ENCODE results near the gene DENND1B.
A peak's percentile ranks its signal among the peaks of the same experiment; 100 is the strongest.
"Not testable (repeated sequence)": the region's sequence is repeated elsewhere in the genome, so short reads cannot be mapped to it uniquely, and the experiment has no call there.

The DENND1B gene

DNA sequence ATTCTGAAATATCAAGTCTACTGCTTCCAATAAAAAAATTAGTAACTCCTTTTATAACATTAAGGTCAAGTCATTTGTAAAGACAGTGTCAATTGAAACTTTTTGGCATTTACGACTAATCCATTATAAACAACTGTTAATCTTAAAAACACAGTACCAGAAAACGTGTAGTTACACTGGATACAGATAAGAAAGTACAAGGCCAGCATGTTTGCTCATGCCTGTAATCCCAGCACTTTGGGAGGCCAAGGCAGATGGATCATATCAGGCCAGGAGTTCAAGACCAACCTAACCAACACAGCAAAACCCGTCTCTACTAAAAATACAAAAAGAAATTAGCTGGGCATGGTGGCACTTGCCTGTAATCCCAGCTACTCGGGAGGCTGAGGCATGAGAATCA lies 29.4 kb downstream of the DENND1B start:
- DNase-seq (ENCODE audit: low read depth) = no peak

DNA sequence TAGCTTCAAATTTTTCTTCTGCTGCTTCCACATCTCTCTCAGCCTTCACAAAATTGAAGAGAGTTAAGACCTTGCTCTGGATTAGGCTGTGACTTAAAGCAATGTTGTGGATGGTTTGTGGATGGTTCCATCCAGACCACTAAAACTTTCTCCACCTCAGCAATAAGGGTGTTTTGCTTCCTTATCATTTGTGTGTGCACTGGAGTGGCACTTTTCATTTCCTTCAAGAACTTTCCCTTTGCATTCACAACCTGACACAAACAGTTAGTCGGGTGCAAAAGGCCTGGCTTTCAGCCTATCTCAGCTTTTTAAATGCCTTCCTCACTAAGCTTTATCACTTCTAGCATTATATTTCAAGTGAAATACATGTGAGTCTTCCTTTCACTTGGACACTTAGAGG lies 30.3 kb downstream of the DENND1B start:
- no peak for DNase-seq (ENCODE audit: low read depth)

DNA sequence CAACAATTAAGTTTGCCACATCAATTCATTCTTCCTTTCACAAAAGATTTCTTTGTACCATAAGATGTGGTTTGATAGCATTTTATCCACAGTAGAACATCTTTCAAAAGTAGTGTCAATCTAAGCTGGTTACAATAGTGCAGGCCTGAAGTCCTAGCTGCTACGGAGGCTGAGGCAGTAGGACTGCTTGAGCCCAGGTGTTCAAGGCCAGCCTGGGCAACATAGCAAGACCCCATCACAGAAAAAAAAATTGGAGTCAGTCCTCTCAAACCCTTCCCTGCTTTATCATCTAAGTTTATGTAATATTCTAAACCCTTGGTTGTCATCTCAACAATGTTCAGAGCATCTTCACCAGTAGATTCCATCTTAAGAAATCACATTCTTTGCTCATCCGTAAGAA lies 31.7 kb downstream of the DENND1B start:
- no peak for DNase-seq (ENCODE audit: low read depth)

DNA sequence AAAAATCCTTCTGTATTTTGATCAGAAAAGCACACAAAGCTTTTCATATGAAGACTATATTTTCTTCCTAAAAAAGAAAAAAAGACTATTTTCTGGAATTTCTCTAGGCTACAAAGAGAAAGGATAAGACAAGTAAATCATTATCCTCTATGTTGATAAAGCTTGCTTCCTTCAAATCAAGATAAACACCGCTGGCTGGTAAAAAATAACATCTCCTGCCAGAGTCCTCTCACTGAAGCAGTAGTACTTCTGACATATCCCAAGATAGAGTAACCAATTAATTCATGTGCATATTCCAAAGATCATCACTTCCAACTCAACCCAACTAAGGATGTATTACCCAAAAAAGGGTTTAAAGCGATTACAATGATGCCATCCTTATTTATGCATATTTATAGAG lies 34.3 kb downstream of the DENND1B start:
- DNase-seq (ENCODE audit: low read depth) = no peak

DNA sequence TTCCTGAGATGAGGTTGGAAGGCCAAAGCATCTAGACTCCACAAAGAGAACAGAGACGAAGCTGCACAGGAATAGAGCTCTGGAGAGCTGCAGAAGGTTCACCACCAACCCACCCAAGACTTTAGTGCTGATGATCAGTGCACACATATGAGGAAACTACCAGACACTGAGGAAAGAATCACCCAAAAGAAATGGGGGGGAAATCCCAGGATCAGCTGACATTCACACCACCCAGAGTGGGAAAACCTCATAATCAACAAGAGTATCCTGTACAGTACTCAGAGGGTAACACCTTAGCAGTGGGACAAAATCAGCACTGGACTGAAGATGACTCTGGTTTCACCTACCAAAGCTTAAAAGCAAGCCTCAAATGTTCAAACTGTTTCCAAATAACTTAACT lies 36.4 kb downstream of the DENND1B start:
- DNase-seq (ENCODE audit: low read depth) = no peak

DNA sequence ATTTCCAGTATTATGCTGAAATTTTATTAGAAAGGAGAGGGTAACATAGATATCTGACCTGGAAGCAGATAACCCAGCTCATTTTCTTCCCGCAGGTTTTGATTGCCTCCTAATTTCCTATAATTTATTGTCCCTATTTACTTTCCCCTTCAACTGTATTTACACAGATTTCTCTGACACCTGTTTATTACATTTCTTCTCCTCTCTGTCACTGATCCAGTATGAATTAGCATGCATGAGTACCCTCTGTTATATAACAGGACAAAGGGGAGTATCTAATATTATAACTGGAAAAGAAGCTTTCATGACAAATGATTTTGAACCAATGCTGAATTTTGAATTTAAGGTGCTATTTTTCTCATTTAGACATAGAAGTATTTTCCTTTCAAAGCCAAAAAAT lies 37.4 kb downstream of the DENND1B start:
- no peak for DNase-seq (ENCODE audit: low read depth)

DNA sequence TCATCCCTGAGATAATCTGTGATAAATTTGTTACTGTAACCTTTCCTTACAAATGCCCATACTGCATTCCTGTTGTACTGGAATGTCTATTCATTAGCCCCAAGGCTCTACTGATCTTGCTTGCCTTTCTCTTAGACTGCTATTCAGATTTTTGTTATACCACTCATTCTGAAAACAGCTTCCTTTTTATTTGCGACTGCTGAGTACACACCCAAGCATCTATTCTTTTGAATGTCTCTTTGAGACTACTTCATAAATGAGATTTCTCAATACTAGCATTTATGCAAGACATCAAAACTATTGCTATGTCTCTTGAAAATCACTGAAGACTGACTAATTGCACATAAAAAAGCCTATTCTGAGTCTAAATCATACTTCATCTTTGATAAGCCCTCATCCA lies 38.6 kb downstream of the DENND1B start:
- DNase-seq (ENCODE audit: low read depth) = no peak

DNA sequence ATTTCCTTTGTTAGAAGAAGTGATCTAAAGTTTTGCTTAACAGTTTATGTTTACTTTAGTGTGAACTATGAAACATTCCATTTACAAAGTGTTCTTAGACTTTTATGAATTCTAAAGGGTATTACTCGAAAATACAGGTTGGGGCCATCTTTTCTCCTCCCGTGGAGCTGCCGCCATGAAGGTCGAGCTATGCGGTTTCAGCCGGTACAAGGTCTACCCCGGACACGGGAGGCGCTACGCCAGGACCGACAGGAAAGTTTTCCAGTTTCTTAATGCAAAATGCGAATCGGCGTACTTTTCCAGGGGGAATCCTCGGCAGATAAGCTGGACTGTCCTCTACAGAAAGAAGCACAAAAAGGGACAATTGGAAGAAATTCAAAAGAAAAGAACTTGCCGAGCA lies 39.8 kb downstream of the DENND1B start:
- DNase-seq (ENCODE audit: low read depth) = no peak

DNA sequence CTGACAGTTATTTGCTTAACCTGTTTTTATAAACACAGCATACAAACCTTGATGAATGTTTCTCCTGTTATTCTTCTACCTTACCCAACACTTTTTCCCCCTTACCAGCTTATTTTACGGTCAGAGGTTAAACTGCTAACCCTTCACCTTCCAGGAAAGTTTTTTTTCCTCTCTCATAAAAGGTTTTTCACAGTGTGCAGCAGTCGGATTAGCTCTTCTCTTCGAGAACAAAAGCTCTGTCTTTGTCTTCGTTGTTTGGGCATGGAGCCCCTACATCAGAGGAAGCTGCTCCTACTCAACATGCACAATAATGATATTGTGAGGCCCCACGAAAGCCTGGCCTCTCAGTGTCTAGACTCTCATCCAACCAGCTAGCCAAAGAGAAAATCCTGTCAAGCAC lies 42.0 kb downstream of the DENND1B start:
- no peak for DNase-seq (ENCODE audit: low read depth)

DNA sequence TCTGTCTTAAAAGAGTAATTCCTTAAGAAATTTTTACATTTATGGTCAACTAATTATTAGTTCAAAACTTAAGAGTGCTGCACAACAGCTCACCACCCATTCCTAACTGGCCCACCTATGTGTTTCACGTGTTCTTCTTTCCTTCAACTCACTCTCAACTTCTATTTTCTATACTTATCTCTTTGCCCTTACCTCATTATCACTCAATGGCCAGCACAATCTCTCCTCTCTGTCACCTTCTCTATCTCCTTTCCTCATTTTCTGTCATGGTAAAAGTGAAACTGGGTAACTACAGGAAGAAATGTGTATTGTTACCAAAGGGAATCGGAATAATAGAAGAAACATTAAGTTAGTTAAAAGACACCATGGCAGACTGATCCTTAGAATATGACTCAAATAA lies 43.1 kb downstream of the DENND1B start:
- no peak for DNase-seq (ENCODE audit: low read depth)

DNA sequence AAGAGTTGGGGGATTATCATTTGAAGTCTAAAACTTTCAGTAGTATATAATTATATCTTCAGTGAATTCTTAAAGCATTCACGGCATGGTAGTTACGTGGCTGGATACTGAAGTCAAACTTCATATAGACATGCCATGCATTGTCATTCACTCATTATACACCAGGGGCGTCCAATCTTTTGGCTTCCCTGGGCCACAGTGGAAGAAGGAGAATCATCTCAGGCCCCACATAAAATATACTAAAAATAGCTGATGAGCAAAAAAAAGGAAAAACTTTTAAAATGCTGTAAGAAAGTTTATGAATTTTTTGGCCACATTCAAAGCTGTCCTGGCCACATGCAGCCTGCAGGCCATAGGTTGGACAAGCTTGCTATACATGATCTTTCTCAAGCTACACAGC lies 43.8 kb downstream of the DENND1B start:
- no peak for DNase-seq (ENCODE audit: low read depth)

DNA sequence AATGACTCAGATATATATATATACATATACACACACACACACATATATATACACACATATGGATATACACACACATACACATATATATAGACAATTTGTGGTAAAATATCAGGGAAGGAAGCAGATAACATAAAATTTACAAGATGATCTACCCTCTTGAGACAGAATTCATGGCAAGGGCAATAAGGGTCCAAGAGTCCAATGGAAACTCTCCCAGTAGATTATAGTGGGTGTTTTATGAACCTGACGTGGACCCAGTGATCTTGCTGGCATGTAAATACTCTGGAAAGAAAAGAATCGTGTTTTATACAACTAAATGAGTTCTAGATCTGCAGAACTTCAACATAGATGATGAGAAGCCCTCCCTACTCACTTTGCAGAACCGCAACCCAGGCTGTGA lies 49.3 kb downstream of the DENND1B start:
- DNase-seq (ENCODE audit: low read depth) = no peak

DNA sequence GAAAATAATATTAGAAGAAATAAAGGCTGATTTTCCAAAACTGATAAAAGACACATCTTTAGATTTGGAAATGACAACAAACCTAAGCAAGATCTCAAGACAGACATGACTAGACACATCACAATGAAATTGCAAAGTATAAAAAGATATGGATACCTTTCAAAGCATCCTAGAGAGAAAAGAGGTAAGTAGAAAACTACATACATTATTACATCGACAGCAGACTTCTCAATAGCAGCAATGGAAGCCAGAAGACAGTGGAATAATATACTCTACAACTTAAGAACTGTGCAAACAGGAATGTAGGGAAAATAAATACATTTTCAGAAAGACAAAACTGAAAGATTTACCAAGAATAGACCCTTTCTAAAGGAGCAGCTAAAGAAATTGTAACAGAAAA lies 50.2 kb downstream of the DENND1B start:
- DNase-seq (ENCODE audit: low read depth) = no peak

DNA sequence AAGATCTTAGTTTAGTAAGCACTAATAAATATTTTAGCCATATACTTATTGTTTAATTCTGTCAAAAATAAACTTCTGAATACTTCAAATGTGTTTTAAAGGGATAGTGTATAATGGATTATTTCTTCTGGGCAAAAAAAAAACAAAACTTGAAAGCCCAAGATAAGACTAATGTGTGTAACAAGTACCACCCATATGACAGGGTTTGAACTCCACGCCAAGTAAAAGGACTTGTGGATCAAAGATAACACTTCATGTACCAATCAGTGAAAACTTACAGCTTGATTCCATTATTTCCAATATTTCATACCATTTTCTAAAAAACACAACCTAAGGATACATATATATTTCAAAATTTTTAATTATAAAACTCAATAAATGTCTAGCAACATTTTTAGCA lies 59.5 kb downstream of the DENND1B start:
- no peak for DNase-seq (ENCODE audit: low read depth)

DNA sequence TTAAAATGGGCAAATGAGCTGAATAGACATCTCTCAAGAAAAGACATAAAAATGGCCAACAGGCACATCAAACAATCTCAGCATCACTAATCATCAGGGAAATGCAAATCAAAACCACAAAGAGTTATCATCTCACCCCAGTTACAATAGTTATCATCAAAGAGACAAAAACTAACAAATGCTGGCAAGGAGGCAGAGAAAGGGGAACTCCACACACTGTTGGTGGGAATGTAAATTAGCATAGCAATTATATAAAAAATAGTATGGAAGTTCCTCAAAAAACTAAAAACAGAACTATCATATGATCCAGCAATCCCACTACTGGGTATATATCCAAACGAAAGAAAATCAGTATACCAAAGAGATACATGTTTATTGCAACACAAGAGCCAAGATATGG lies 68.7 kb downstream of the DENND1B start:
- no peak for DNase-seq (ENCODE audit: low read depth)

DNA sequence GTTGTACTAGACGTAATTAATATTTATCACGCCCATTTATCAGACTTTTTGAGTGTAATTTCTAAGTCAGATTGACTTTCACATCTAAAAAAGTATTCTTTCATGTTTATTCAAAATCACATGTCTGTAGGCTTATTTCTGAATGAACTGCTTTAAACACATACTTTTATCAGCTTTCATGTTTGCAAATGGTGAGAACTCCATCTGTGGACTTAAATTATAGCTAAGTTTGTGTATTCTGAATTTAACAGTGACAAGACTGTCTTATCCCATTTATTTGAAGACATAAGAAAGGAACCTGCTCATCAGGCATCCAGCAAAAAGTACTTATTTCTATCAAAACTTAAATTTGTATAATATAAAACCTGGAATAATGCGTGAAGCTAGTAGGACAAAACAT lies 69.3 kb downstream of the DENND1B start:
- no peak for DNase-seq (ENCODE audit: low read depth)

DNA sequence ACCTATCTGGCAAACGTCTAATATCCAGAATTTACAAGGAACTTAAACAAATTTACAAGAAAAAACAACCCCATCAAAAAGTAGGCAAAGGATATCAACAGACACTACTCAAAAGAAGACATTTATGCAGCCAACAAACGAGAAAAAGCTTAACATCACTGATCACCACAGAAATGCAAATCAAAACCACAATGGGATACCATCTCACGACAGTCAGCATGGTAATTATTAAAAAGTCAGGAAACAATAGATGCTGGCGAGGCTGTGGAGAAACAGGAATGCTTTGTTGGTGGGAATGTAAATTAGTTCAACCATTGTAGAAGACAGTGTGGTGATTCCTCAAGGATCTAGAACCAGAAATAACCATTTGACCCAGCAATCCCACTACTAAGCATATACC lies 74.6 kb downstream of the DENND1B start:
- DNase-seq (ENCODE audit: low read depth) = not testable (repeated sequence)

DNA sequence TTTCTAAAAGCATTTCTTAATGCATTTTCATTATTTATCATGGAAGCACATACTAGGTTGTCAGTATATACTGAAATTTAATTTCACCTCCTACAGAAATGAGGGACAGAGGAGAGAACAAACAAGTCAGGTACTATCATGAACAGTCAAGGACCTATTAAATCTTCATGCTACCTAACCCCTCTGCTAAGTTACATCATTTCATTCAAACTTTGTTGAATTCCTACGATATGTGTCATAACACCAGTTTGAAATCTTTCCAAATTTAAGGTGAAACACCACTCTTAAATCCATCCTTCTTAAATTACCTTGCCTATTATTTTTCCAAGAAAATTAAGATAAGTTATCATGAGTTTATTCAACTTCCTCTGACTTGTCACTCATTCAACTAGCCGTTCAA lies 78.9 kb downstream of the DENND1B start:
- peak; percentile 24 for DNase-seq (ENCODE audit: low read depth)

DNA sequence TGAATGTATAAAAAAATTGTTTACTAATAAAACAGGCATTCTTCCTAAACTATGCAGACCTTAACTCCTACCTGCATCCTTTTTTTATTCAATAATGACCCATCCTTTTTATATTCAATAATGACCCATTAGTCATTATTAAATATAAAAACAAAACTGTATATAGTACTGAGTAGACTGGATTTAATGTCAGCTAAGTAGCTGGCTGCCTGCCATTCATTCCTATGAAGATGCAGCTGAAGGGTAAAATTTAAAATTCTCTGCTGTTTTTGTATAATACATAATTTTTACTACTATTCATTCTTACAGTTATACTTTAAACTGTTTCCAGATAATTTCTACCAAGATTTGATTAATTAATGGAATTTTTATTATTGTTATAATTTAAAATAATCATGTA lies 79.3 kb downstream of the DENND1B start:
- no peak for DNase-seq (ENCODE audit: low read depth)

DNA sequence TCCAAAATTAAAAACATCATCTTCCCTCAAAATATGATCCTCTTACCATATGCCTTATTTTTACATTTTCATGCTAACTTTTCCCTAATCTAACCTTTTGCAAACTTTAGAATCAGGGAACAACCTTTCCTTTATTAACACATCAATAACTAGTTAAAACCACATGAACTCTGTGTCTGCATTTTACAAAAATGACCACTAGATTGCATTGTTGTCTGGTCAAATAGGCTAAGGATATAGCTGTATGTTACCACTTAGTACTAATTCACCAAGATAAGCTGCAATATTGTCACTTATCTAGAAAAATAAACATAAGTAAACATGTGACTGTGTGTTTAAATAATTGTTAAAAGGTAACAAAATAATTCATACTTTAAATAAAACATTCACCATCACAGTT lies 82.3 kb downstream of the DENND1B start:
- no peak for DNase-seq (ENCODE audit: low read depth)

DNA sequence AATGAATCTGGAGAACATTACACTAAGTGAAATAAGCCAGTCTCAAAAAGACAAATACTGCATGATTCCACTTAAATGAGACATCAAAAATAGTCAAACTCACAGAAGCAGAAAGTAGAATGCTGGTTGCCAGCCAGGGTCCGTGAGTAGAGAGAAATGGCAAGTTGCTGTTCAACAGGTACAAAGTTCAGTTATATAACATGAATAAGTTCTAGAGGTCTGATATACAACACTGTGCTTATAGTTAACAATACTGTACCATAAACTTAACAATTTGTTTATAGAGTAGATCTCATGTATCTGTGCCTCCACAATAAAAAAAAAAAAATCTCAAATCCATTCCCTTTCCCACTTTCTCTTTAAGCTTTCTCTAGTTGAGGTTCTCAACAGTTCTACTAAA lies 83.5 kb downstream of the DENND1B start:
- no peak for DNase-seq (ENCODE audit: low read depth)

DNA sequence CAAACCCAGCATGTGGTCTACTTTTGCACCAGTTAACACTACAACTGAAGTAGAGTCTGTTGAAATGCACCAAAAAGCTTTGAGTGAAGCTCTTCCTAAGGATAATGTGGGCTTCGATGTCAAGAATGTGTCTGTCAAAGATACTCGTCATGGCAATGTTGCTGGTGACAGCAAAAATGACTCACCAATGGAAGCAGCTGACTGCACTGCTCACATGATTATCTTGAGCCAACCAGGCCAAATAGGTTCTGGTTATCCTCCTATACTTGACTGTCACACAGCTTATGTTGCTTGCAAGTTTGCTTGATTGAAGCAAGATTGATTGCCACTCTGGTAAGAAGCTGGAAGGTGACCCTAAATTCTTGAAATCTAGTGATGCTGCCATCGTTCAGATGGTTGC lies 85.2 kb downstream of the DENND1B start:
- DNase-seq (ENCODE audit: low read depth) = no peak

DNA sequence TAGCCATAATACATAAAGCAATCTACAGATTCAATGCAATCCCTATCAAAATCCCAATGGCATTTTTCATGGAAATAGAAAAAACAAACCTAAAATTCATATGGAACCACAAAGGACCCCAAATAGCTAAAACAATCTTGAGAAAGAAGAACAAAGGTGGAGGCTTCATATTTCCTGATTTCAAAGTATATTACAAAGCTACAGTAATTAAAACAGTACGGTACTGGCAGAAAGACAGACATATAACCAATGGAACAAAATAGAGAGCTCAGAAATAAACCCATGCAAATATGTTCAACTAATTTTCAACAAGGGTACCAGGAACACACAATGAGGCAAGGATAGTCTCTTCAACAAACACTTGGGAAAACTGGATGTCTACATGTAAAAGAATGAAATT lies 87.0 kb downstream of the DENND1B start:
- no peak for DNase-seq (ENCODE audit: low read depth)

DNA sequence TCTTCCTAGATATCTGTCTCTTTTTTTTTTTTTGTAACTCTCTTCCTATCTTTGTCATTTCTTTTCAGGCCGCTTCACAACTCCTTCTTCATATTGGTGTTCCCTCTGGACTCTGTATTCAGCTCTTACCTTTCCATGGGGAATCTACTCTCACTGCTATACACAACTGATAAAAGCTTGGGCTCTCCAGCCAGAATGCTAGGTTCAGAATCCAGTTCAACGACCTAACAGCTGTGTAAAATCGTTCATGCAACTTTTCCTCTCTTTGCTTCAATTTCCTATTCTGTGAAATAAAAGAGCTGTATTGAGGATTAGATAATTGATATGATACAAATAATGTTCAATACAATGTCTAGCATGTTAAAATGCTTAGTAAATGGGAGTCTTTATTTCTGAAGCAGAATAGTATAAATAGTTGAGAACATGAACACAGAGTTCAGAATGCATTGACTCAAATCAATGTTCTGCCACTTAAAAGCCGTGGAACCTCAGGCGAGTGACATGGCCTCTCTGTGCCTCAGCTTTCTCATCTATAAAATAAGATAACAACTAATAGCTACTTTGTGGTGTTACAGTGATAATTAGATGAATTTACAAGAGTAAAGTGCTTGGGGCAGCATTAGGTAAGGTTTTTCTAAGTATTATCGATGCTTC lies 88.5 kb downstream of the DENND1B start:
- DNase-seq (ENCODE audit: low read depth) = no peak

DNA sequence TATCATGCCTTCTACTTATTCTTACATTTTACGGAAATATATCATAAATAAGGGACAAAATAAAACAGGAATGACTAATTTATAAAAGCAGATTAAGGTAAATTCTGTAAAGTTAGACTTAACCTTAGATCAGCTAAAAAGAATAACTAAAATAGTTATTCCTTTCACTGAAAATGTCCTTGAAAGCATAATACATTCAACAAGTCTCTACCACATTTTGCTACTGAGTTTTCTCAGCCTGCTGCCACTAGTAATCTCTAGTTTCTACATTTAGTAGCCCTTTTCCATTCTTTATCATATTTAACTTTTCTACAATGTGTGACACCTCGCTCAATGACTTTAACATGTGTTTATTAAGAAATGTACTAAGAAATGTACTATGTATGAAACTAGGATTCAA lies 89.0 kb downstream of the DENND1B start:
- no peak for DNase-seq (ENCODE audit: low read depth)

Measured in HS-27A (cell line).